ENCODE data around the gene SH2D1A. TPM values are rescaled to one million over a fixed set of nuclear protein-coding genes. Genes with fewer than 3 reads are reported as not detected.
"Not testable (repeated sequence)": the region's sequence is repeated elsewhere in the genome, so short reads cannot be mapped to it uniquely, and the experiment has no call there.

Gene SH2D1A
- 0.49 TPM for polyA plus RNA-seq (2012; ENCODE audit: missing spikeins)

DNA sequence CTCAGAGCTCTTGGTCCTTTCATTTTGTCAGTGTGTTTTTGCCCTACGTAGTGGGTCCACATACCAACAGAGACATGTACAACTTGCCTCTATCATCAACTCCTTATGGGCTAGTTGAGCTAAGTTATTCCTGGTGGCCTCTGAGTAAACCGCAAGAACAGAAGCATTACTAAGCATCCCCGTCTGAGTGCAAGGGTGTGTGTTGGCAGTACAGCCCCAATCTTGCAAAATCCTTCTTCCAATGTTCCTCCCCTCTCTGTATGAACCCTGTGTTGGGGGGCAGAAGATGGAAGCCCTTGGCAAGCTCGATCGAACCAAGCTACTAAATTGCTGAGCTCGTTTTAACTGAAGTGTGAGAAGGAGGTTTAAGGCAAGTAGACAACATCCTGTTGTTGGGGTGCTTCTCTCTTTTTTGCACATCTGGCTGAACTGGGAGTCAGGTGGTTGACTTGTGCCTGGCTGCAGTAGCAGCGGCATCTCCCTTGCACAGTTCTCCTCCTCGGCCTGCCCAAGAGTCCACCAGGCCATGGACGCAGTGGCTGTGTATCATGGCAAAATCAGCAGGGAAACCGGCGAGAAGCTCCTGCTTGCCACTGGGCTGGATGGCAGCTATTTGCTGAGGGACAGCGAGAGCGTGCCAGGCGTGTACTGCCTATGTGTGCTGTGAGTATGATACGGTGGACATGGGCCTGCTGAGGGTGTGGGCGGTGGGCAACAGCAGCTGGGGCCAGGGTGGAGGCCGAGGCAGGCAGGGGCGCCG, at the start of gene SH2D1A:
TSS of gene SH2D1A (plus strand) at position 447 of the 760 bp plus-strand sequence. CDS start at position 527, 80 bp downstream.
- FAIRE-seq (peak; percentile 44), DNase-seq (ENCODE audit: insufficient read length) (no peak)
- TF ChIP-seq POLR2A (IDR thresholded peaks at IDR 0.05; ENCODE audit: low read depth, low read length) (no peak), TAF1 (IDR thresholded peaks at IDR 0.05; ENCODE audit: borderline replicate concordance, low read depth, low read length) (no peak), POLR2AphosphoS5 (IDR thresholded peaks at IDR 0.05; ENCODE audit: low read depth, low read length) (no peak)

DNA sequence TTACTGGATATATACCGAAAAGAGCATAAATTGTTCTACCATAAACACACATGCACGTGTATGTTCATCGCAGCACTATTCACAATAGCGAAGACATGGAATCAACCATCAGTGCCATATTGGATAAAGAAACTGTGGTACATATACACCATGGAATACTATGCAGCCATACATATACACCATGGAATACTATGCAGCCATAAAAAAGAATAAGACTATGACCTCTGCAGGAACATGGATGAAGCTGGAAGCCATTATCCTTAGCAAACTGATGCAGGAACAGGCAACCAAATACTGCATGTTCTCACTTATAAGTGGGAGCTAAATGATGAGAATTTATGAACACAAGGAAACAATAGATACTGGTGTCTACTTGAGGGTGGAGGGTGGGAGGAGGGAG, 47.0 kb upstream of the SH2D1A start:
- FAIRE-seq; DNase-seq (ENCODE audit: insufficient read length): not testable (repeated sequence)

DNA sequence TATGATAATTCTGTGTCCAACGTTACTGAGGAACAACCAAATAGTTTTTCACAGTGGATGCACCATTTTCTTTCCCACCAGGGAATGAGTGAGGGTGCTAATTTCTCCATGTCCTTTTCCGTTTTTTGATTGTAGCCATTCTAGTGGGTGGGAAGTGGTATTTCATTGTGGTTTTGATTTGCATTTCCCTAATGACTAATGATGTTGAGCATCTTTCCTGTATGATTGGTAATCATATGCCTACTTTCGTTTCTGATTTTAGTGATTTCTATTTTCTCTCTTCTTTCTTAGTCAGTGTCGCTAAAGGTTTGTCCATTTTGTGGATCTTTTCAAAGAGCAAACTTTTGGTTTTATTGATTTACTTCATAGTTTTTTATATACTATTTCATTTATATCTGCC, 46.0 kb upstream of the SH2D1A start:
- TF ChIP-seq POLR2AphosphoS5 (IDR thresholded peaks at IDR 0.05; ENCODE audit: low read depth, low read length) (no peak), TAF1 (IDR thresholded peaks at IDR 0.05; ENCODE audit: borderline replicate concordance, low read depth, low read length) (no peak), POLR2A (IDR thresholded peaks at IDR 0.05; ENCODE audit: low read depth, low read length) (no peak)
- no peak for FAIRE-seq
- no peak for DNase-seq (ENCODE audit: insufficient read length)

DNA sequence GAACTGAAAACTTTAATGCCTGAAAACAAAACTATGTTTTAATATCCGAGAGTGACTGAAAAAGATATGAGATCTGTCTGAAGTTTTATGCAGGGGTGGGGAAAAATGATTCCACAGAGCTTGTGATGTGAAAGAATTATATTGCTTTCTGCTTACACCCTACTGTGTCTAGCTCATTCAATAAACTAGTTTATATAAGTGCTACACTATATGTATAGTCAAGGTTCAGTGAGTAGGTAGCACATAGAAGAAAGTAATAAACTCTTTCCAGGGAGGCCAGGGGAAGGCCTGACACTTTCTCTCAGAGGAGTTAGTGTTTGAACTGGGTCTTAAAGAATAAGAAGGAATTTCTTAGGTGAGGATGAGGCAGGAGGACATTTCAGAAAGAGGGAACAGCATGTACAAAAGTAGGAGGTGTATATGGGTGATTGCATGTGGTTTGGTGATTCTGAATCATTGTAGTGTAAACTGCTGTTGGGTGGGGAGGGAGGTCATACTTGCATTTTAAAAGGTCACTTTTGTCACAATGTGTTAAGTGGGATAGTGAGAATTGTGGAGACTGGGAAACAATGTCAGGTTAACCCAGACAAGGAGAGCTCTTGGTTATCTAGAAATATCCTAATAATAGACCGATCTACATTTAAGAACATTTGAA, 39.0 kb upstream of the SH2D1A start:
- FAIRE-seq (no peak), DNase-seq (ENCODE audit: insufficient read length) (no peak)
- TF ChIP-seq POLR2A (IDR thresholded peaks at IDR 0.05; ENCODE audit: low read depth, low read length) (no peak), POLR2AphosphoS5 (IDR thresholded peaks at IDR 0.05; ENCODE audit: low read depth, low read length) (no peak), TAF1 (IDR thresholded peaks at IDR 0.05; ENCODE audit: borderline replicate concordance, low read depth, low read length) (no peak)

- FAIRE-seq (no peak), DNase-seq (ENCODE audit: insufficient read length) (no peak)
- no peak for TF ChIP-seq POLR2A (IDR thresholded peaks at IDR 0.05; ENCODE audit: low read depth, low read length)
- TF ChIP-seq TAF1 (IDR thresholded peaks at IDR 0.05; ENCODE audit: borderline replicate concordance, low read depth, low read length): no peak
- no peak for TF ChIP-seq POLR2AphosphoS5 (IDR thresholded peaks at IDR 0.05; ENCODE audit: low read depth, low read length)
Observed at GRCh38 chrX:124325732-124326131, 20.6 kb upstream of the SH2D1A start.

GRCh38 chrX:124328765-124329164, 17.6 kb upstream of the SH2D1A start:
- TF ChIP-seq TAF1 (IDR thresholded peaks at IDR 0.05; ENCODE audit: borderline replicate concordance, low read depth, low read length) (no peak), POLR2AphosphoS5 (IDR thresholded peaks at IDR 0.05; ENCODE audit: low read depth, low read length) (no peak), POLR2A (IDR thresholded peaks at IDR 0.05; ENCODE audit: low read depth, low read length) (no peak)
- no peak for FAIRE-seq
- DNase-seq (ENCODE audit: insufficient read length): no peak

- no peak for TF ChIP-seq TAF1 (IDR thresholded peaks at IDR 0.05; ENCODE audit: borderline replicate concordance, low read depth, low read length)
- no peak for TF ChIP-seq POLR2AphosphoS5 (IDR thresholded peaks at IDR 0.05; ENCODE audit: low read depth, low read length)
- TF ChIP-seq POLR2A (IDR thresholded peaks at IDR 0.05; ENCODE audit: low read depth, low read length): no peak
- FAIRE-seq: no peak
- no peak for DNase-seq (ENCODE audit: insufficient read length)
Observed at GRCh38 chrX:124332481-124333424, 13.6 kb upstream of the SH2D1A start, which contains the start of gene TEX13D. TEX13D (plus strand) TSS chrX:124332660; CDS start chrX:124332918, 258 bp downstream.

DNA sequence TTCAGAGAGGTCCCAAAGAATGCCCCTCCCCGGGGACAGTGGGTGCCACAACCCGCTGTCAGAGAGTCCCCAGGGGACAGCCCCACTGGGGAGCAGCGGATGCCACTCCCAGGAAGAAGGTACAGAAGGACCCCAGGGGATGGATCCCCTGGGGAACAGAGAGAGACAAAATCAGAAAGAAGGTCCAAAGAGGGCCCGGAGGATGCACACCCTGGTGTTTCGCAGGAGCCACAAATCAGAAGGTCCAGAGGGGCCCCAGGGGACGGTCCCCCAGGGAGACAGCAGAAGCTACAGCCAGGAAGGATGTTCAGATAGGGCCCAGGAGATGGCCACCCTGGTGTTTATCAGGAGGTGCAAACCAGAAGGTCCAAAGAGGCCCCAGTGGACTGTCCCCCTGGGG, 12.5 kb upstream of the SH2D1A start:
- DNase-seq (ENCODE audit: insufficient read length): no peak
- TF ChIP-seq POLR2AphosphoS5 (IDR thresholded peaks at IDR 0.05; ENCODE audit: low read depth, low read length) (no peak), POLR2A (IDR thresholded peaks at IDR 0.05; ENCODE audit: low read depth, low read length) (no peak), TAF1 (IDR thresholded peaks at IDR 0.05; ENCODE audit: borderline replicate concordance, low read depth, low read length) (no peak)
- no peak for FAIRE-seq

GRCh38 chrX:124334555-124334954, 11.8 kb upstream of the SH2D1A start:
- not testable (repeated sequence) for DNase-seq (ENCODE audit: insufficient read length); FAIRE-seq

DNA sequence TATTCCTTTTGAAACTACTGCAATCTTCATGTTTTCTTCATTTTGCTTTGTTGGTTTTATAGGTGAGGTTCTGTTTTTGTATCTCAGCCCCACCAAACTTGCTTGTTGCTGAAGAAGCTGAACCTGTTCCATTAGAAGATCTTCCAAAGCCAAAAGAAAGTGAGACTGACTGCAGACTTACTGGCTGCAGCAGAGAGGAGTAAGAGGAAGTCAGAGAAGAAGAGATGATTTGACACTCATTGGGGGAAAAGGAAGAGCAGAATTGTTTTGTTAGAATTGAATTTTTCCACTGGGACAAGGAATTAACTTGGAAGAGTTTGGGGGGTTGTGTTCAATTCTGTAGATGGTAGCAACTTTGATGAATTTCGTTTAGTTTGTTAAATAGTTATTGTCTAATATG, 10.8 kb upstream of the SH2D1A start:
- DNase-seq (ENCODE audit: insufficient read length): no peak
- FAIRE-seq: no peak
- TF ChIP-seq POLR2A (IDR thresholded peaks at IDR 0.05; ENCODE audit: low read depth, low read length) (no peak), POLR2AphosphoS5 (IDR thresholded peaks at IDR 0.05; ENCODE audit: low read depth, low read length) (no peak), TAF1 (IDR thresholded peaks at IDR 0.05; ENCODE audit: borderline replicate concordance, low read depth, low read length) (no peak)

- FAIRE-seq (no peak), DNase-seq (ENCODE audit: insufficient read length) (no peak)
- TF ChIP-seq POLR2AphosphoS5 (IDR thresholded peaks at IDR 0.05; ENCODE audit: low read depth, low read length) (no peak), TAF1 (IDR thresholded peaks at IDR 0.05; ENCODE audit: borderline replicate concordance, low read depth, low read length) (no peak), POLR2A (IDR thresholded peaks at IDR 0.05; ENCODE audit: low read depth, low read length) (no peak)
Observed at GRCh38 chrX:124337916-124338315, 8.4 kb upstream of the SH2D1A start.

Measured in GM12892 (cell line).